Stimulated activated CD4-positive, alpha-beta T cell treated with anti-CD3 and anti-CD28 coated beads, Interleukin-15, amount 100 ng/mL, for 1 hour (primary cell): ENCODE results near the gene RHOH.
"Not testable (repeated sequence)": the region's sequence is repeated elsewhere in the genome, so short reads cannot be mapped to it uniquely, and the experiment has no call there.

ENCODE experiments used
- DNase-seq, 2 donors: peaks; one replicate each; pipeline ENCODE4 v3.0.0-alpha.2; 2020; ENCODE audit warnings: low read depth in 1 of 2, low spot score in 1 of 2

RHOH gene

GRCh38 chr4:40290611-40291186 is 93.9 kb downstream of the RHOH start:
- DNase-seq, result not testable (repeated sequence)

- no peak for DNase-seq
Observed at GRCh38 chr4:40292313-40292759, 95.5 kb downstream of the RHOH start.

GRCh38 chr4:40294339-40294738 is 97.5 kb downstream of the RHOH start:
- no peak for DNase-seq

- DNase-seq, result not testable (repeated sequence)
Observed at GRCh38 chr4:40295030-40295429, 98.2 kb downstream of the RHOH start.

- no peak for DNase-seq
Observed at GRCh38 chr4:40295572-40295971, 98.7 kb downstream of the RHOH start.
